Cerebellar cortex (tissue), 1 donor: ENCODE data around the gene FKBP10.
"Not testable (repeated sequence)": the region's sequence is repeated elsewhere in the genome, so short reads cannot be mapped to it uniquely, and the experiment has no call there.

ENCODE experiments used
- DNase-seq: peaks from one replicate; pipeline ENCODE4 v3.0.0-alpha.2; 2015; ENCODE audit warnings: low spot score

The FKBP10 gene

DNA sequence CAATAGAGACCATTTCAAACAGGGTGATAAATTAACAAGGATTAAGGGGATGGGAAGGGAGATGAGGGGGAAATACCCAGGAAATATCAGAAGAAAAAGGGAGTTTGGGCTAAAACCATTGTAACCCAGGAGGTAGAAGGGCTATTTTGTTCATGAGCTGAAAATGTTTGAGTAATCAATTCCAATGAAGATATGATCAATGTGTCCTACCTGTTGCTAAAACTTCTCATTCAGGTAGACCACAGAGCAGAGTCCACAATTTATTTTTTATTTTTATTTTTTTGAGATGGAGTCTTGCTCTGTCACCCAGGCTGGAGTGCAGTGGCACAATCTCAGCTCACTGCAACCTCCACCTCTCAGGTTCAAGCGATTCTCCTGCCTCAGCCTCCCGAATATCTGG is 26.6 kb downstream of the FKBP10 start:
- not testable (repeated sequence) for DNase-seq

DNA sequence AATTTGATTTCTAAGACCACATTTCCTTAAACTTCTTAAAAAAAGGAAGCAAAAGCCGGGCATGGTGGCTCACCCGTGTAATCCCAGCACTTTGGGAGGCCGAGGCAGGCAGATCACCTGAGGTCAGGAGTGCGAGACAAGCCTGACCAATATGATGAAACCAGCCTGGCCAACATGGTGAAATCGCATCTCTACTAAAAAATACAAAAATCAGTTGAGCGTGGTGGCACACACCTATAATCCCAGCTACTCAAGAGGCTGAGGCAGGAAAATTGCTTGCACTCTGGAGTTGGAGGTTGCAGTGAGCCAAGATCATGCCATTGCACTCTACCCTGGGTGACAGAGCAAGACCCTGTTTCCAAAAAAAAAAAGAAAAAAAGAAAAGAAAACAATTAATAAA is 28.0 kb downstream of the FKBP10 start:
- DNase-seq, result not testable (repeated sequence)

DNA sequence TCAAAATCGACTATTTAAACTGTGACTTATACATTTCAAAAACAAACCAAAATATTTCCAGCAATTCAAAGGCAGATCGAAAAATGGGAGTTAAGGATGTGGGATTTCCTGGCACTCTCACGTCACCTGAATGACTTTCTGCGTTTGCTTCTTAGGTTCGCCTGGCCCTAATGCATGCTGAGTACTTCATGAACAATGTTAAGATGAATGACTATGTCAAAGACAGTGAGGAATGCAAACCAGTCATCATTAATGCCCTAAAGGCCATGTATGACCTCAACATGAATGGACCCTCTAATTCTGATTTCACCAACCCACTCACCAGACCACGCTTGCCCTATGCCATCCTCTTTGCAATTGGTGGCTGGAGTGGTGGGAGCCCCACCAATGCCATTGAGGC is 32.2 kb downstream of the FKBP10 start:
- DNase-seq, result no peak

DNA sequence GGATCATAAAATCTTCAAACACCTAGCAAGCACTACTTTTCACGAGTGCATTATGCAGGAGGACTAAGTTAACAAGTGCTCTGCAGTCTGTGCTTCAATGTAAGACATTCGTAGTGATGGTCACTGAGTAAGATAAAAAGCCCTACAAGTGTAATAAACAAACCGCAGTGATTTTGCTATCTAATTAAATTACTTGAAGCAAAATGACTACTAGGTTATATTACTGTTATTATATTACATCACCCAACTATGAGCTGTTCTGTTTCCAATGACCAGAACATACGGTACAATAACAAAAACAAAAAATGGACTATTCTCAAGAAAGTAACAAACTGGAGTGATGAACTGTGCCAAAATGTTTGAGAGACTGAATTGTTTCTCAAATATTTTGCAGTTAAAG is 36.0 kb downstream of the FKBP10 start:
- DNase-seq, result no peak

DNA sequence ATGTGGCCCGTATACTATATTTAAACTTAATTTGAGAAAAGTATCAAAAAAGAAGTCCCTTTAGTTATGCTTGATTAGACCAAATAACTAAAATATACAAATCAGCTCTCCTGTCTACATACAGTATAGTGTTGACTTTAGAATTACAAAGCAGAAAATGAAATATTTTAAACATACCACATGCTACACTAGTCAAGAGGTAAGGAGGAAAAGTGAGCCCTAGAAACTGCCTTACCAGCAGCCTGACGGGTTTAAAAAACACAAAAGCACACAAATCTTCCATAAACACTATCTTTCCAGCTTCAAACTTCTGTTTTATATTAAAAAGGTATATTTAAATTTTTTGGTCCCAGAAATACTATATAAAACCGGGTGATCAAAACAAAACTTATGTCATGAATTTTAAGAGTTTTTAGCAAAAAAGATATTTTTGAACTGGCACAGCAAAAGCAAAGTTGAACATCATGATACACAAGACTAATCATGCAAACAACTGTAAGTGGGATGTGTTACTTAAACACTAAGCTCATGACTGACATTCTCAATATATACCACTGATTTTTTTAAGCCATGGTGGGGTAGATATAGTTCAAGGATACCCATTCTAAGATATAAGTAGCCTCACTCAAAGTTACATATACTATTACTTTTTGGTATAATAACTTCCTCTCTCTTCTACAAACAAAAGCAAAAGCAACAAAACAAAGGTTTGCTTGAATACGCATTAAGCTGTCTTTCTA is 36.6 kb downstream of the FKBP10 start:
- no peak for DNase-seq

DNA sequence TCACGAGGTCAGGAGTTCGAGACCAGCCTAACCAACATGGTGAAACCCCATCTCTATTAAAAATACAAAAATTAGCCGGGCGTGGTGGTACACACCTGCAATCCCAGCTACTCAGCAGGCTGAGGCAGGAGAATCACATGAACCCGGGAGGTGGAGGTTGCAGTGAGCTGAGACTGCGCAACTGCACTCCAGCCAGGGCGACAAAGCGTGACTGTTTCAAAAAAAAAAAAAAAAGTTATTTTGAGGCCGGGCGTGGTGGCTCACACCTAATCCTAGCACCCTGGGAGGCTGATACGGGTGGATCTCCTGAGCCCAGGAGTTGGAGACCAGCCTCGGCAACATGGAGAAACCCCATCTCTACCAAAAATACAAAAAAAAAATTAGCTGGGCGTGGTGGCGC is 38.6 kb downstream of the FKBP10 start:
- not testable (repeated sequence) for DNase-seq

DNA sequence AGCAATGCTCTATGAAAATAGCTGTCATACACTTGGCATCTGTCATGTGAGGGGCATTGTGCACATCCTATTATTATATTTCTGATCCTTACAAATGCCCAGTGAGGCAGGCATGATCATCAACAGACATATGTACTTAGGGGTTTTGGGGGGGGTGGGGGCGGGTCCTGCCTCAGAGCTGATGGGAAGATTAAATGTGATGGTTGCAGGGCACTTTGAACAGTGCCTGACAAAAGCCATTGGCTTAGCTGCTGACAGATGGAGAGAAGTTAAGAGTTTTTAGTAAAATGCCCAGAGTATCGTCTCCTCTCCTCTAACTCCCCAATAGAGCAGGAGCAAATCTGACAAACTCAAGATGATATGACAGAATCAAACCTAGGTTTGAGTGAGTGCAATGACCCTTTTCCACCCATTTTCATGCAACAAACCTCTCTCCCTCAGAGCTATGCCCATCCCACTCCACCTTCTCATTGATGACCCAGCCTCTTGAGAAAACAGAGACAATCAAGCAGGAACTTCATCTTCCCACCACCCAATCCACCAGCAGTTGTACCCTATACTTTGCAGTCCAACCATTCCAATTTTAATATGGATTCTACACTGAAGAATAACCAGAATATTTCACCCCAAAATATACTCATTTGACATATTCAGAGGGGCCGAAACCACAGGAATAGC is 47.6 kb downstream of the FKBP10 start:
- DNase-seq, result no peak

DNA sequence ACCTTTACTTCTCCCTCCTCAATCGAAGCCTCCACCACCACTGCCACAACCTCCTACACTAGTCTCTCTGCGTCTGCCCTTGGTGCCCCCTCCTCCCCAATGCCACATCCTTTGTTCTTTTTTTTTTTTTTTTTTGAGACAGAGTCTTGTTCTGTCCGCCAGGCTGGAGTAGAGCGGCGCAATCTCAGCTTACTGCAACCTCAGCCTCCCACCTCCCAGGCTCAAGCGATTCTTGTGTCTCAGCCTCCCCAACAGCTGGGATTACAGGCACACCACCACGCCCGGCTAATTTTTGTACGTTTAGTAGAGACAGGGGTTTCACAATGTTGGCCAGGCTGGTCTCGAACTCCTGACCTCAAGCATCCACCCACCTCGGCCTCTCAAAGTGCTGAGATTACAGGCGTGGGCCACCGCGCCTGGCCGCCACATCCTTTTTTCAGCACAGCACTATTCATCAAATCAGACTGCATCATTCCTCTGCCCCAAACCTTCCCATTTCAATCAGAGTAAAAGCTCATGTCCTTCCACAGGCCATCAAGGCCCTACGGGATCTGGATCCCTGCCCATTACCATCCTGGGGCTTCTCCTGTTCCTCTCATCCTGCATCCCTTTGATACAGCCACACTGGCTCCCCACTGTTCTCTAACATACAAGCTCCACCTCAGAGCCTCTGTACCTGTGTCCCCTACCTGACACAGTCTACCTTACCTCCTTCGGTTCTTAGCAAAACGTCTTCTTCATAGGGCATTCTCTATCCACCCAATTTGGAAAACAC is 50.5 kb downstream of the FKBP10 start:
- peak; percentile 24 for DNase-seq

DNA sequence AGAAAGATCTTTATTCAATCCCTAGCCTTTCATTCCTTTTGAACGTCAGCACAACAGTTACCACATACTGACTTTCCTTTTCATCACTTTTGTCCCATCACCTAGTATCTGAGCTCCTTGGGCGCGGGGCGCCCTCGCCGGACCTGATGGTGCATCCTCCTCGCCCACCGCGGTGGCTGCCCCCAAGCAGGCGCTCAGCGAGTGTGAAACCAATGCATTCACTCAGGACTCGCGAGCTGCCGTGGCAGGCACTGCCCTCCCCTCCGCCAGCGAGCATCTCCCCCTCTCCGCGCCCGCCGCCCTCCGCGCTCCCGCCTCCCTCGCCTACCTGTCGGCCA is 51.7 kb downstream of the FKBP10 start:
- no peak for DNase-seq

DNA sequence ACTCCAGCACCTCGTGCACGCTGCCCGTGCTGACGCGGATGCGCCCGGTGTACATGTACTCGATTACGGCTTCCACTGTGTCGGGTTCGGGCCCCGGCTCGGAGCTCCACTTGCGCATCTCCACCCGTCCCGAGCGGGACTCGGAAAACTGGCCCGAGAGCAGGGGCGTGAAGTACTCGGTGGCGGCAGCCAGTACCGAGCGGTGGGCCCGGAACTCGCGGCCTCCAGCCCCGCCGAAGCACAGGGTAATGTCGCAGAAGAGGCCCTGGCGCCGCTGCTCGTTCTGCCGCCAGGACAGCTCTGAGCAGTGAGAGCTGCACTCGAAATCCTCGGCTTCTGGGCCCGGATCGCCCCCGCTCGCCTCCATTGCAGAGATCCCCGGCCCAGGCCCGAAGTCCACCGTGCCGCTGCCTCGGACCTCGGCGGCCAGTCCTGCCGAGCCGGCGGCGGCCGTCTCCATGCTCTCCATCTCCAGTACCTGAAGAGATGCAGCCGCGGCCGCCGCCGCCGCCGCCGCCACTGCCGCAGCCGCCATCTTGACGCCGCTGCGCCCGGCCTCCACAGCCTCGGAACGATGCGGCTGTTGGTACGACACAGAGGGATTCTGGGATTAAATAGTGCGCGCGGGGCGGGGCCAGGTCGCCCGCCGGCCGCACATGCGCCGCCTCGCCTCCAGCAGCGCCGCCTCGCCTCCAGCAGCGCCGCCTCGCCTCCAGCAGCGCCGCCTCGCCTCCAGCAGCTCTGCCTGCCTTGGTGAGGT is 52.2 kb downstream of the FKBP10 start, which contains the start of gene KLHL11:
TSS of gene KLHL11 (minus strand) at position 588 of the 760 bp plus-strand sequence. CDS start at position 535, 53 bp downstream.
- peak; percentile 89 for DNase-seq

DNA sequence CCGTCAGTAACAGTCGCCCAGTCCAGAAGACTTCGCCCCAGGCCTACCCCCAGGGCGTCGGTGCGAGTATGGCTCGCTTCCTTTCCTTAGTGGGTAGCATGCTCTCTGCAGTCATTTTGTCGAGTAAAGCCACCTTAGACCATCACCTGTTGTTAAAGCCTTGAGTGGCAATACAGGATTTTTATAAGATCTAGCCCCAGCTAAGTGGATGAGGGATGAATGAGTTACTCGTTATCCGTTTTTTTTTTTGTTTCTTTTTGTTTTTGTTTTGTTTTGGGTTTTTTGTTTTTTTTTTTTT is 52.7 kb downstream of the FKBP10 start:
- no peak for DNase-seq

DNA sequence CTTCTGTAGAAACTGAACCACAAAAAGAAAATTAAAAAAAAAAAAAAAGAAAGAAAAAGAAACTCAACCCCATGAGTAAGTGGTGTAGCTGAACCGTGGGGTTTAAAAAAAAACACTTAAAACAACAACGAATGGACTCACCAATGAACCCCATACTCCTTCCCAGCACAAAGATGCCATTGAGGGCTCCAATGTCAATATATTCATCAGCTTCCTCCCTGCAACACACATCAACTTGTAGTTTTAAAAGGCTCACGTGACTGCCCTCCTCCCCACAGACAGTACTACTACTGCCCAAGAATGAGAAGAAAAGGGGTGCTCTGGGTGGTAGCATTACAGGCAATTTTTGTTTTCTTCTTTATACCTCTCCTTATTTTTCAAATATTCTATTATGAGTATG is 55.8 kb downstream of the FKBP10 start:
- no peak for DNase-seq

DNA sequence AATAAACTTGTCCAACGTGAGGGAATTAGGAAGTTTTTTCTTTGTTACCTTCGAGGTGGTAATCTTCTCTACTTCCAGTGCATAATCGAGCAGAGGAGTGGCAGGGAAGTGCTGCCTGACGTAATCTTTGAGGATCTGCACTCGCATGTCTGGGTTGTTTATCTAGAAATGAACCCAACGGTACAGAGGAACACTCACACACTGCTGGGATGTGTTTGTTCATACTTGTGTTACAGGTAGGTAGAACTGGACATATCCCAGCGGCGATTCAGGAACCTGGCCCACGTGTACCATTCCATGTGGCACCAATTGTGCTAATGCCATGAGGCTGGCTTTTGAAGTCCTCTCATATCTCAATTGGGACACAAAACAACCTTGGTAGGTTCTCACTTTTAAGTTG is 56.6 kb downstream of the FKBP10 start:
- no peak for DNase-seq

DNA sequence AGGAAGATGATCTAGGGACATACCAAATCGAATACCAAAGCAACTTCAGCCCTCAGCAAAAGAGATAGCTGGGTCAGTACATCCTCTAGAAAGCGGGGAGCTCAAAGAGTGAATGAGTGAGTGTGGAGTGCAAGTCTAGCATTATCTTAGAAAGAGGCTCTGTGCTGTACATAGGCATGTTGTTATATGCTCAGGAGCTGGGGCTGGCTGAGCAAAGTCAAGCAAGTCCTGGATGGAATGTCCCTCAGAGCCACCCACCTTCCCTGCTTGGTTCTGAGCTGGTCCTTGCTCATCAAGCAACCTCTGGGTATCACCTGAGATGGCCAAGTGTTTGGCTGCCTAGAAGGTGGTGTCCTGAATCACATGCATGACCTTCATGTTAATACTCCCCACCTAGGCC is 57.3 kb downstream of the FKBP10 start:
- no peak for DNase-seq

DNA sequence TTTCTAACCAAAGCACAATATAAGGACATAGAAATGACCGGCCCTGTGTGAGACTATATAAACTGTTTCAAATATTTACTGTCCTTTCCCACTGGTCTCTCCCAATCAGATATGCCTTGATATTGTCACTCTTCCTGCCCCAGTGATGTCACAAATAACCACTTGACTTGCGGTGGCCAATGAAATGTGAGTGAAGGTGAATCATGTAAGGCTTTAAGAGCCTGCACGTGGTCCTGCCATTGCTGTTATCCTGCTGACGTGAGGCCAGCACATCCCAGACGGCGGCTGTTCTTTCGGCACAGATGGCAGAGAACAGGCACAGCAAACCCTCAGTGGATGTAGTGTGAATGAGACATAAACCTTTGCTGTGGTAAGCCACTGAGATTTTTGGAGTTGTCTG is 57.8 kb downstream of the FKBP10 start:
- no peak for DNase-seq

DNA sequence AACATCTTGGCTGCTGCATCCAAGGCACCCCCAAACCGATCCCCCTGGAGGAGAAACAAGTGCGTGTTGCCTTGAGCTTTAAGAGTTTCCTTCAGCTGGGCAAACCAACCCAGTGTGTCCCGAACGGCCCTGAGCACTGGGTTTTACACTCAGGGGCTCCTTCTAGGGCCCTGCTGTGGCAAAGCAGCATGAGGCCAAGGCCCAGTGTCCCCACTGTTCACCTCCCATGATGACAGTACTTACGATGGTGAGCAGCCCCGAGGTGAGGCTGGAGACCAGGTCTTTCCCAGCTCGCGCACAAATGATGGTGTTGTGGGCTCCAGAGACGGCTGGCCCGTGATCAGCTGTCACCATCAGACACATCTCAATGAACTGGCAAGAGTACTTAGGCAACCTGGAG is 59.0 kb downstream of the FKBP10 start:
- no peak for DNase-seq
